Lower lobe of right lung (tissue), 2 donors: ENCODE measurements around the gene GKN2. TPM values are rescaled to one million over a fixed set of nuclear protein-coding genes. Genes with fewer than 3 reads are reported as not detected.
A peak's percentile ranks its signal among the peaks of the same experiment; 100 is the strongest.

Experiments used
- ATAC-seq, 2 donors: fragments of 200-7000 bp; cut with Tn5 transposase; one replicate each; pipeline ENCODE4 v1.9.1; 2020 to 2022; ENCODE audit warnings: mild to moderate bottlenecking in 2 of 2, moderate library complexity in 2 of 2
- DNase-seq: peaks from one replicate; pipeline ENCODE4 v3.0.0-alpha.2; 2020
- H3K27ac ChIP-seq: fragments of 200-600 bp; one replicate; pipeline ENCODE4 v1.8.0; 2022
- H3K27me3 ChIP-seq: fragments of 200-600 bp; one replicate; pipeline ENCODE4 v1.8.0; 2022; ENCODE audit warnings: low read depth
- H3K36me3 ChIP-seq: fragments of 200-600 bp; one replicate; pipeline ENCODE4 v1.8.0; 2022; ENCODE audit warnings: mild to moderate bottlenecking
- H3K4me1 ChIP-seq: fragments of 200-600 bp; one replicate; pipeline ENCODE4 v1.8.0; 2022
- H3K4me3 ChIP-seq: fragments of 200-600 bp; one replicate; pipeline ENCODE4 v1.8.0; 2022; ENCODE audit warnings: mild to moderate bottlenecking
- H3K9me3 ChIP-seq: fragments of 200-600 bp; one replicate; pipeline ENCODE4 v1.8.0; 2022
- CTCF ChIP-seq: fragments of 200-600 bp; IDR thresholded peaks from one replicate; pipeline ENCODE4 v1.8.0; 2022; ENCODE audit warnings: antibody characterized with exemption, mild to moderate bottlenecking
- intact Hi-C: fragments of 100-400 bp; cut with DNase I; formaldehyde crosslinking; loops from one replicate; pipeline ENCODE4 v1.11.0; 2022
- total RNA-seq: library from RNA; stranded (reverse); fragmentation: NEBNext Ultra II Directional; extraction: Animal tissue kit (Norgen Biotek cat#: 25700); gene quantifications from one replicate; pipeline ENCODE4 v1.2.1, GENCODE V29; 2021
- donor health status: DM: no; HTN: yes; CAD: no; lungs with severe emphysema.

GKN2 gene
- total RNA-seq, 1 donor from 2014 or later = 53.3 TPM

GRCh38 chr2:68932402-68932801 is 20.3 kb downstream of the GKN2 start:
- DNase-seq (no peak), ATAC-seq (no peak)
- no peaks in the 10 kb centered on the region for H3K36me3 ChIP-seq
- no peaks in the 10 kb centered on the region for H3K9me3 ChIP-seq
- H3K4me3 ChIP-seq = no peak overlapping the region
- H3K27me3 ChIP-seq = no peaks in the 10 kb centered on the region
- no peak for TF ChIP-seq CTCF
- no peak overlapping the region for H3K27ac ChIP-seq
- H3K4me1 ChIP-seq = peaks cover 12% of the 10 kb centered on the region
- intact Hi-C loops = no loop called here

- ATAC-seq (peak in 1 of 2 donors; percentile 23), DNase-seq (no peak)
- Histone ChIP-seq H3K4me3 (no peak overlapping the region), H3K27ac (no peak overlapping the region), H3K4me1 (peaks cover 10% of the 10 kb centered on the region), H3K27me3 (no peaks in the 10 kb centered on the region), H3K9me3 (no peaks in the 10 kb centered on the region), H3K36me3 (no peaks in the 10 kb centered on the region)
- no peak for TF ChIP-seq CTCF
- intact Hi-C loops = no loop called here
These were observed 20.9 kb downstream of the GKN2 start for GRCh38 chr2:68931799-68932198.

- H3K4me1 ChIP-seq = peaks cover 5% of the 10 kb centered on the region
- H3K27ac ChIP-seq = no peak overlapping the region
- H3K4me3 ChIP-seq = no peak overlapping the region
- no peak for ATAC-seq
- DNase-seq = no peak
- no peaks in the 10 kb centered on the region for H3K9me3 ChIP-seq
- H3K27me3 ChIP-seq = no peaks in the 10 kb centered on the region
- intact Hi-C loops = no loop called here
- H3K36me3 ChIP-seq = no peaks in the 10 kb centered on the region
- no peak for TF ChIP-seq CTCF
These were observed 21.5 kb downstream of the GKN2 start for GRCh38 chr2:68931149-68931711.

GRCh38 chr2:68926796-68927195 is 25.9 kb downstream of the GKN2 start:
- Histone ChIP-seq H3K27ac (no peak overlapping the region), H3K27me3 (no peaks in the 10 kb centered on the region), H3K4me1 (no peaks in the 10 kb centered on the region), H3K4me3 (no peak overlapping the region), H3K9me3 (no peaks in the 10 kb centered on the region), H3K36me3 (no peaks in the 10 kb centered on the region)
- ATAC-seq = no peak
- intact Hi-C loops = no loop called here
- TF ChIP-seq CTCF = no peak
- no peak for DNase-seq

- ATAC-seq = peak; percentile 76 to 81
These were observed 27.3 kb downstream of the GKN2 start for GRCh38 chr2:68925295-68925896.

More at GRCh38 chr2:68925295-68925896, 27.3 kb downstream of the GKN2 start:
- Histone ChIP-seq H3K27me3 (no peaks in the 10 kb centered on the region), H3K9me3 (no peaks in the 10 kb centered on the region), H3K36me3 (no peaks in the 10 kb centered on the region), H3K4me1 (no peaks in the 10 kb centered on the region), H3K27ac (no peak overlapping the region), H3K4me3 (no peak overlapping the region)
- intact Hi-C loops = no loop called here
- DNase-seq = no peak
- peak; percentile 89 for TF ChIP-seq CTCF
